Measurements from ENCODE around the gene NTM.

NTM gene

DNA sequence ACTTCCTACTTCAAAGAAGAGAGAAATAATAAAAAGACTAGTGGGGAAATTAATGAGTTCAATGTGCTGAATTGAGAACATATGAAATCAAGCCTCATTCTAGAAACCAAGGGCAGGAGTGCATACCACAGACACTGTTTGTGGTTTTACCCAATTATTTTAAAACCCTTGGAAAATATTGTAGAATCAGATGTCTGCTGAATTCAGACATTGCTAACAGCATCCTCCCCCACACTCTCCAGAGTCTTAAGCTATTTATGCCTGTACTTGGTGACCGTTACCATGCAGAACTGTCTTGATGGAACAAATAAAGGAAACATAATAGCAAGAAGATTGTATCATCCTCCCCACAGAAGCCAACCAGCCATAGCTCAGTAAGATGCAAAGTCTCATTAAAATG, 850.1 kb downstream of the NTM start:
- no peak for DNase-seq (ENCODE audit: low read depth)

DNA sequence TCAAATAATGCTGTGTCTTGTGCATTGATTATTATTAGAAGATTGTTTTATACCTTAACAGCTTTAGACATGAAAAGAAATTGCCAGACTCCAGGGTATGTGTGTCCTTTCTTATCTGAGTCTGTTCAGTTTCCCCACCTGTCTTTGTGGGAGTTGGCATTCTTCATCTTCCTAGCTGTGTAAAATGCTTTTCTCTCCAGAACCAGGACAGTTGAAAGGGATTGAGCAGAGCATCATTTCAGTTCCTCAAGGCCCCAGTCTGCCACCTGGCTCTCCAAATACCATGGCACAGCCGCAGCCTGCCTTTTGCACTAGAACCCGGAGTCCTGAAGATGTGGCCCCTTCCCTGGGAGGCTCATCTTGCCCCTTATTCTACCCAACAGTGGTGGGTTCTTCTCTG, 851.9 kb downstream of the NTM start:
- DNase-seq (ENCODE audit: low read depth), result no peak

DNA sequence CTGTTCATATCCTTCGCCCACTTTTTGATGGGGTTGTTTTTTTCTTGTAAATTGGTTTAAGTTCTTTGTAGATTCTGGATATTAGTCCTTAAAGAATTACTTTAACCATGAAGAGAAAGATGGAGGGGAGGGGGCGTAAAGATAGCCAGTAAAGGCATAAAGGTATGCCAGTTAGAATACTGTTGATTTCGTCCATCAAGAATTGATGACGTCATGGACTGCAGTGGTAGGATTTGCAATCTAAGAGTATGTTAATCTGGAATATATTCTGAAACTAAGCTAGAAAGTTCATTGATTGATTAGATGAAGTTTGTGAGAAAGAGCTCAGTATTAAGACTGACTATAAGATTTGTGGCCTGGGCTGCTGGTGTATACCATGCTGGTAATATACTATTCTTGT, 856.1 kb downstream of the NTM start:
- DNase-seq (ENCODE audit: low read depth), result no peak

DNA sequence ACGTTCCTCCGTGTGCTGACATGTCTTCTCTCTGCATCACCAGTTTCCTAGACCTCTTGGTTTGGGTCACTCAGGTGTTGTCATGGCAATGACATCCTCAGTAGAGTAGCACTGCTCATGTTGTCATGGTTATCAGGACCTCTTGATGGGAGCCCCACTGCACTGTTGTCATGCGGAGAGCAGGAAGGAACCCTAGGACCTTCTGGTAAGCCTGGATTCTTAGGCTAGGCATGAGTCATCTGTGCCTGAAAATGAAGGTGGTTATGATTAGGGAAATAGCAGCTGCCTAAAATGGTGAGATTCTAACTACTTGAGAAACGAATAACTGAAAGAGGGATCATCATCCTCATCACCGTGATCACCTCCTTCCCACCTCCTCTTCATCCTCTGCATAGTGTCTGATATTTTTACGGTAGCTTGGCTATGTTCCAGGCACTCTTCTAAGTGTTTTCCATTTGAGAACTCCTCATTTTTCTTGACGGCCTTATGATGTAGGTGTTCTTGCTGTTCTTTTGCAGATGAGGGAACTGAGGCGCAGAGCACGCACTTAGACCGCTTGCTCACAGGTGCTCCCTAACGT, 858.4 kb downstream of the NTM start:
- no peak for DNase-seq (ENCODE audit: low read depth)

DNA sequence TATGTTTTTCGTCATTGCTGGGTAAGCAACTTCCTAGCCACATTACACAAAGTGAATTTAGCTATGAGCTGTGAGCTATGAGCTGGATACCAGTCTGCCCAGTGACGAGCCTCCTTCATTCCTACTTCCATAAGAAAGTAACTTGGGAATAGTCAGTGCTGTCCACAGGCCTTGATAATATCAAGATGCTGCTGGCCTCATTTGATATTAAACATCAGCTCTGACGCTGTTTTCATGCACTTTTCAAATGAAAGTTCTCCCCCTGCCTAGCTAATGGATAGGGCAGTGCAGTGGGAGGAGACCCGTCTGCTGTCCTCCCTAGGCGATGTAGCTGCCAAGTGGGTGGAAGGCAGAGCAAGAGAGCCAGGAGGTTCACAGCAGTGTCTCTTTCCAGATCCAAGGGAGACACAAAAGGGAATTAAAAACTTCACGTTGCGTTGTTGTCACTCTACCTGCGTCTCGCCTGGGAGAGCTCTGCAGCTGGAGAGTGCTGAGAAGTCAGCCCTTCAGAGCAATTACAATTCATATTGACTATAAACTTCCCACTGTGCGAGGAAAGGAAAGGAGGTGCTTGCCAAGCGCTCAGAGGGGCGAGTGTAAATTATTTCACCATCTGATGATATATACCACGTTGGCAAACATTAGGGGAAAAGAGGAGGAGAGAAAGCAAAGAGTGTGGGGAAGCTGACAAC, 861.4 kb downstream of the NTM start:
- DNase-seq (ENCODE audit: low read depth), result no peak

DNA sequence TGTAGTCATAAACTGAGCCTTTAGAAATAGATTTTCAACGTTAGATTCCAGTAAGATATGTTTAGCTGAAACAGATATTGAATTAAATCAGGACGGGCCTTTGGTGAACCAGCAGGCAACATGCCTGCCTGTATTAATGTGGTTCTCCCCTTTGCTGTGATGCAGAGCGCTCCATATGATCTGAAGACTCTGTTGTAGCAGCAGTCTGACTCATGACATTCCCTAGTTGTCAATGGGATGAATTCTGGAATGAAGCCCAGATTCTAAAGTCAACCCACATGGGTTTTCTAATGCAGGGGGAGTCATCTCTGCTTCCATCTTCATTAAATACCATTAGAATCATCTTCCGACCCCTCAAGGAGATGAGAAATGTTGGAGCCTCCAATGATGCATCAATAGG, 864.5 kb downstream of the NTM start:
- no peak for DNase-seq (ENCODE audit: low read depth)

DNA sequence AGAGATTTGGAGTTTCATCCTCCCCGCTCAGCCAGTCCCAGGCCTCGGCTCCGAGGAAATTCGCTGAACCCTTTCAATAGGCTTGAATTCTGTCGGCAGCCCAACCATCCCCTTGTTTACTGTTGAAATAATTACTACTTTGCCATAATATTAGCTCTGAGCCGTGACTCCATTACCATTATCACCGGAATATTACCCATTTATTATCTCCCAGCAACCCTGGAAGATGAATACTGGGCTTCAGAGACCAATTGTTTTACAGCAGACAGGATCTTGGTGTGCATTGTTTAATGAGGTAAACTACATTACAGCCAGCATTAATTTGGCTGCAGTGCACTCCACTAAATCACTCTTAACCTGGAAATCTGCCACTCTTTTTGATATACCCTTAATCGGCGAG, 867.4 kb downstream of the NTM start:
- no peak for DNase-seq (ENCODE audit: low read depth)

DNA sequence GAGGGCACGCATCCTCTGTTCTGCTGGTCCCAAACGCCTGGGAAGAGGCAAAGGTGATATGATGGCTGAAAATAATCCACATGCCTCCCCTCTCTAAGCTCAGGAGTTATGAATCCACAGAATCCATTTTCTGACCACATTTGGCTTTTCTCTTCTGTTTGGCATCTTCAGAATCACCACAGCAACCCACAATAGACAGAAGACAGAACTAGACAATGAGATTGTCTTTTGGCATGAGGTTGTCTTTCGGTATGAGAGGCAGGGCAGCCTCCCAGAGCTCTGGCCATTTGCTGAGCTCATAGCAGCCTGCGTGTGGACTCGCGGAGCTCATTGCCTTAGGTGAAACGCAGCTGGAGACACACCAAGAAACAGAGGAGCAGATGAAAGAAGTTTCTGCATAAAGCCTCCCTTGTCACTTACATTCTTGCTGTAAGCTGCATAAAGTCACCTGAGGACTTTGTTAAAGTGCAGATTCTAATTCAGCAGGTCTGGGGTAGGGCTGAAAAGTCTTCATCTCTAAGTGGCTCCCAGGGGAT, 868.0 kb downstream of the NTM start:
- DNase-seq (ENCODE audit: low read depth), result no peak

DNA sequence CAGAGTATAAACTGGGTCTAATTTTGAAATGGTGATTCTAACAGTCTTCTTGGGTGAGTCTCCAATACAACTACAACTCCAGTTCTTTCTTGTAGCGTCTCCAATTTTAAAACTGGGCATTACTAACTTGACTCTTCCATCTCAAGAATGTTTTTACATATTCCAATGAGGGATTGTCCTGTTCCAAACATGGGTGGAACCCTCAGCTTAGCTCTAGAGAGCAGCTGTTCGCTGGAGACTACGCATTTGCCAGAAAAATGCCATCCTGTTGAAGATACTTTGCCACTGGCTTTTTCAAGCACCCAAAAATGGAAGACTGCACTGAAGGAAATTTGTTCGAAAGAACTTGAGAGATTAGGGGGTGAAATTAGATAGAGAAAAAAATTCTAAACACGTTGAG, 870.0 kb downstream of the NTM start:
- no peak for DNase-seq (ENCODE audit: low read depth)

DNA sequence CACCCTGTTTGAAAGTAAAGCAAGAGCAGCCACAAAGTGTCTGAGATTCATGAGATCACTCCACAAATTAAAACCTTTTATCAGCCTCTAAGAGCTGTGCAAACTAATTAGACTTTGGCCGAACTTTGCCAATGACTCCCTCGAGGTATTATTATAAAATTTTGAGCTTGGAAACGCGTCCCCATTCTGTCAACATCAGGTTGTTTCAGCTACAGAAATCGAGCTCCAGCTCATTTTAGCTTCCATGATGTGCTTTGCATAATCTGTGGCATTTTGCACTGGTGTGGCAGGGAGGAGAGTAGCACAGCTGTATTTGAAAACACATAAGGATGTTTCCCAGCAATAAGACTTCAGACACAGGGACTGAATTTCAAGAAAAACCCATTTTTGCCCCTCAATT, 872.2 kb downstream of the NTM start:
- no peak for DNase-seq (ENCODE audit: low read depth)

DNA sequence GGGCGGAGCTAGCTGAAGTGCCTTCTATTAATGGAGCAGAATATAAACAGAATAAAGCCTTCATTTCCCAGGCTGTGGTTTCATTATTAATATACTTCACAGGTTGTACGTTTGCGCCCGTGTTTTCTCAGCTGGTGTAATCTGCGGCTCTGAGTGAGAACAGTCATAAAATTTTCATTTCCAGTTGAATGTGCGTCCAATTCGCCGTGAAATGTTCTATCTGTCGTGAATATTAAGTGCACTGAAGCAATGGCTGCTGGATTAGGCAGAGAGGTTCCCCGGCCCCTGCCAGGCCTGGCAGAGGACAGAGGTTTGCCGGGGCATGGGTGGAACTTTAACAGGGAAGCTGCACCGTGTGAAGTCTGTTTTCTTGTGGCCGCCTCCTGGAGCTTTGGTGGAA, 874.4 kb downstream of the NTM start:
- no peak for DNase-seq (ENCODE audit: low read depth)

DNA sequence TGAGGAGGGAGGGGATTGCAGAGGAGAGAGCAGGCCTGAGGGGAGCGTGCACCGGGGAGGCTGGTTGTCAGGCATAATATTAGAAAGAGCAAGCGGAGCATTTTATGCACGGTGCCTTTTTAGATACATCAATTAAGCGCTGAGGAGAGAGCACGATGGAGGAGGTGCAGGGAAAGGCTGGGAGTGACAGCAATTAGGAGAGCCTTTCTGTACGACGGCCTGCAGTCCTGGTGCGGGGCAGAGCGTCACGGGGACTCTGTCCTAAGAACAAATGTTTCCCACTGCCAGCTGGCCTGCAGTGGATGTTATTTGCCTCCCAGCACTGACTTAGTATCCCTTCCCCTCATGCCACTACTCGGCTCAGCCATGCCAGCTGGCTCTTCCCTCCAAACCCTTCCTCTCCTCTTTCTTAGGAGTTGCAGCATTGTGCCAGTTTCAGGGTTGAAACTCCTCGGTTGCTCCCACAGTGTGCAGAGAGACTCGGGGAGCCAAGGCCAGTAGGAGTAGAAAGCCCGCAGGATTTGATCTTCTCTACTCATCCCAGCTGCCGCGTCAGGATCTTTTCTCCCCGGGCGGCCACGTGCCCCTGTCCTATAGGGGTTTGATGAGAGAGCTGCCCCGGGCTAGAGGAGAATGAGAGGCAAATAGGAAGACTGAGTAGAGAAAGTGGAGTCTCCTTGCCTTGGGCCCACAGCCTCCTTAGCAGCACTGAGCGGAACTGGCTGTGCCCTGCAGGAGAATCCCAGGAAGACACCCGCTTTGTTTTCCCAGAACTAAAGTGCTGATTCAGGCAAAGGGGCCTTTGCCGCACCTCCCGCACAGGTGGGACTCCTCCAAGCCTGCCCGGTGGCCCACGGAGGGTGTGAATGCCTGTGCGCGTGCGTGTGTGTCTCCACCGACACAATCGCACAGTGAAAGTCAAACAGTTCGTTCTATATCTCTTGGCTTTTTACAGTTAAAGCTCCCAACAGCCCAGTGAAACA, 875.3 kb downstream of the NTM start:
- no peak for DNase-seq (ENCODE audit: low read depth)

DNA sequence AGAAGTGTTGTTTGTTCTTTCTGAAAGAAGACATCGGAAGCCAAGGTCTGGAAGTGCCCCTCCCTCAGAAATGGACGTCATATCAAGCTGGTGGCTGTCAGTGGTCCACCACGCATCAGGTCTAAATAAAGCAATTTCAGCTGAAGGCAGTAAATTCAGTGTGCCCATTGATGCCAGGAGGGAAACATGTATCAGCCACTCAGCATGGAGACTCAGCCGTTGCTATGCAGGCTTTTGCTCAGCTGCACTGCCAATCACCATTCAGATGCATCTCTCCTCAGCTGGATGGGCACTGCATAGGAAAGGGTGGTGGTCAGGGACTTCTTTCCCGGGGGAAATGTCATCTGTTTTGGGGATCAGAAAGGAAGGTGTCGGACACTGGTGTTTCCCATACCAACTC, 878.2 kb downstream of the NTM start:
- DNase-seq (ENCODE audit: low read depth), result no peak

DNA sequence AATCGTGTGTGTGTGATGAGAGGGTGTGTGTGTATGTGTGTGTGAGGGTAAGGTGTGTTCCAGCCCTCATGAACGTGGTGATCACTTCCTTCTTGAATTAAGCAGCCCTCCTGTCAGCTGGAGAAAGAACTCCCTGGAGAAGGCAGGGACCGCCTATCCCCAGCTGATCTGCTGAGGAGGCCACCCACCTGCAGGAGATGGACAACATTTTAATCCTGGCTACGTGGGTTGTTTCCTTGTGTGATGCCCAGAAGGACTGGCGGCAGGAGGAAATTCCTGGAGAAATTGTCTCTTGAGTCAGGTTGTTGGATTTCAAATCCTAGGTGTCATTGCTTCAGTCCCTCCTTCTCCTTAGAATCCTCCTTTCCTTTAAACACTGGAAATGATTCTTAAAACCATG, 878.8 kb downstream of the NTM start:
- no peak for DNase-seq (ENCODE audit: low read depth)

DNA sequence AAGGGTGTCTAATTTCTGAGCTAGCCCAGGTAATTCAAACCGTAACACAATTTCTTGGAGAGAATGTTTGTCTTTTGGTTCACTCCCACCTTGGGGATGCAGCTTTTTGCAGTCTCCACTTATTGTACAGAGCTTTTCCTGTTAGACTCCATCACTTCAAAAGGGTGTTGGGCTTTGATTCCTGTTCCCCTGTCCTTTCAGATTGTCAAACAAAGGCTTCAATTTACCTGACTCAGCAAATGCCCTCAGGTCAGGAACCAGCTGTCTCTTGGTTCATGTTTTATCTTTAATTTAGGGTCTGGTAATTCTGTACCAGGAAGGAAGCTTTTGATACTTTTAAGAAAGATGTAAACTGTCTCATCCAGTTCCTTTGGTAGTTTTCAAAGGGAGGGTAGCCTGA, 880.6 kb downstream of the NTM start:
- no peak for DNase-seq (ENCODE audit: low read depth)

DNA sequence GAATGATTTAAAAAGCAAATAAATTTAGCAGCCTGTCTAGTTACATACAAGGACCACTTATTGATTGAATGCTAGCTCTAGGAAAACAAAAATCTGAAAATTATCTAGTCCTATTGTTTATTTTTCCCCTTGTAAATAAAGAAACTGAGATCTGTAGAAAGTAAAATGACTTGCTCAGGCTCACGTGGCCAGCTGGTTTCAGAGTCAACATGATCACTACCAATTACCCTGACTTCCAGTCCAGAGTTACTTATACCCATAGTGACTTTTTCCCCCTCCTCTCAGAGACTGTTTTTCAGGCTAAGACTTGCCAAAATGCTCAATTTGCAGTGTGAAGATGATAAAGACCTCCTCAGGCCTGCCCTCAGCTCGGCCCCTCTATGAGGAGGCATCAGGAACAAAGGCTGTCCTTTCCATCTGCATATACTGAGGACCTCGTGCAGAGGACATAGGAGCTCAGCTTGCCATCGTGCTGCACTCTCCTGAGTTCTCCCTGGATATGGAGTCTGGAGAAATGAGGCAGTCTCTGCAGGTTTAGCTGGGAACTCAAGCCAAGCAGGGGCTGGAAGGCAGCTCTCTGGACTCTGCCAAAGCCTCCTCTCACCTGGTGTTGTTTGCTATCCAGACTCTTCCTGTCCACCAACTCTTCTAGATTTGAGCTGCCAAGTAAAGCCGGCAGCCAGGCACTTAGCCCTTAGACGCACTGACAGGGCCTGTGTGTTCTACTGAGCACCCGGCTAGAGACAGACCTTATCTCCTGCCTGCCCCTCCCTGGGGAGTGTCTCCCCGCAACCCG, 883.3 kb downstream of the NTM start:
- no peak for DNase-seq (ENCODE audit: low read depth)

DNA sequence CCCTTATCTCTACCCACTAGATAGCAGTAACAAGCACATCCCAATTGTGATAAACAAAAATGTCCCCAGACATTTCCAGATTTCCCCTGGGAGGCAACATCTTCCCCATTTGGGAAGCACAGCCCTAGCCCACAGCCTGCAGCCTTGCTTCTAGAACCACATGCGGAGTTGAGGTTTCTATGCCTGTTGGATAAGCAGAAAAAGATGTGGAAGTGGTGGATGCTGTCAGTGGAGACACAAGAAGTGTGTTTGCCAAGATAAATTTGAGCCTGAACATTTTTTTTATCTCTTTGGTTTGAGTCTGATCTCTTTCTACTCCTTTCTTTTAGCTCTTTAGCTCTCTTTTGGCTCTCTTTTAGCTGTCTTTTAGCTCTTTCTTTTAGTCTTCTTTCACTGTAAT, 884.5 kb downstream of the NTM start:
- DNase-seq (ENCODE audit: low read depth), result no peak

DNA sequence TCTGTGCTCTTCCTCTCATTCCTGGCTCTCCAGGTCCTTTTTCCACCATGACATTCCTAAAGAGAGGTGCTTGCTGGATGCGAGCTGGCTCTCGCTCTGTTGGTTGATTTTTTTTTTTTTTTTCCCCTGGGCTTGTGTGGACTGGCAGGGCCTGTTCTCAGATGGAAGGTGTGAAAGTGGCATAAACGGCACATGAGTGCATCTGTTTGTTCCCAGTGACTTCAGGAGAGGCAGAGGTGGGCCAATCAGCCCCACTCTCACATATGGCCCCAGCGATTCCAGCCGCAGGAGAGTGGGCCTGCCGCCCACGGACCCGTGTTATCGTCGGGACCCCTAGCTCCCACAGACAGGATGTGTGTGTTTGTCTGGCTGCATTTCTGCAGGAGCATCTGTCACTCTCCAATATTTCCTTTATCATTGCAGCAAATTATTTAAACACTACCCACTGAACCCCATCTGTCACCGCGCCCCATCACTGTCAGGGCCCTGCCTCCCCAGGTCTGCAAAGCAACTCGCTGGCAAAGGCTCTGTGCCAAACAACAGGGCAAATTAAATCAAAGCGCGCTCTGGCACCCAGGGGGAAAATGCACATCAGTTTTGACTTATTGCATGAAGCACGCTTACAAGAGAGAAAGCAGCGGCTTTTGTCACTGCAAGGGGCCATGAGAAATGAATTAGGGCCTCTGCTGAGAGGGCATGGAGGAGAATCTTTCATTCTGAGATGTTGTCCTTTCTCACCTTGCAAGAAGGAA, 886.3 kb downstream of the NTM start:
- no peak for DNase-seq (ENCODE audit: low read depth)

DNA sequence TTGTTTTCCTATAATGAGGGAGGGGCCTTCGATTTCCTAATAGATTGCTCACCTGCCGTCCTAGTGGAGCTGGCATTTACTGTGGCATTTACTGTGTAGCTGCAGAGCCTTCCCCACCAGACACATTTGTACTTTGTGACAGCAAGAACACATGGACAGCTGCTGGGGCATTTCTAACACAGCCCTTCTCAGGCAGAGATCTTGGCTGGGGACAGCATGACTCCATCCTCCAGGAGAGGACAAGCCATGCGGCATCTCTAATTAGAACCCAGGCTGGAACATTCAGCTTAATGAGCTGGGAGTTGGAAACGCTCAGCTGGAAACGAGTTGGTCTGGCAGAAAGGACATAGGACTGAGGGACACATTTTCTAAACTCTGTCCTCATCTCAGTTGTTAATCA, 887.5 kb downstream of the NTM start:
- no peak for DNase-seq (ENCODE audit: low read depth)

DNA sequence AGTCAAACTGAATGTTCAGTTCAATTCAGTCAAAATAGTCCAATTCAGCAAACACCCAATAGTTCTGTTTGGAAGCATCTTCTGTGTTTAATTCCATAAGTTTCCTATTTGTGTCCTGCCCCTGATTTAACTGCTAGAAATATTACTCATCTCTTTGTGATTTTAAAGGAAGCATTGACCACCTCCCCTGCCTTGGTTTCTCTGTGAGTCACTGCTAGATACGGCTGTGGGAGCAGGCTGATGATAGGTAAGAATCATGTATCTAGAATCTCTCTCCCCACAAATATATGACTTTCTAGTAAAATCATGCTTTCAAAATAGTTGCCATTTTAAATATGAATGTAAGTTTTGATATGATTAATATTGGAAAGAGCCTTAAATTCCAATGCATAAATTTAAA, 888.5 kb downstream of the NTM start:
- DNase-seq (ENCODE audit: low read depth), result no peak

DNA sequence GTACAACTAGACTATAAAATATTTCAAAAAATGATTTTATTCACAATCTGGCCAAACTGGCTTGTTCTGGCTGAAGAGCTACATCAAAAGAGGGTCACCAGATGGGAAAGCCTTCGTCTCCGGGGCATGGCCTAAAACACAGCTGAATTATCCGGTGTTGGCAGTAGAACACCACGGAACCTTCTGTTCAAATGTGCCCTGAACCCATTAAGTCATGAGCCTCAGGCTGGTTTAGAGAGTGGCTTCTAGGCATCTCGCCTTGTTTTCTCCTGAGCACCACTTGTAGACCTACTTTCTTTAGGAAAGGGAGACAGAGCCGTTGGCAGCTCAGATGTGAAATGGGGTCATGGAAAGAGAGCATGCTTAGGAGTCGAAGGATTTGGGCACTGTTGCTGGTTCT, 890.2 kb downstream of the NTM start:
- DNase-seq (ENCODE audit: low read depth), result no peak
